ENCODE results near the gene MAPT. TPM values are rescaled to one million over a fixed set of nuclear protein-coding genes. Genes with fewer than 3 reads are reported as not detected.

Gene MAPT
- total RNA-seq, 1 experiment from 2014 or later: 0.03 TPM

- no peaks in the 10 kb centered on the region for H3K9me3 ChIP-seq (replicated peaks)
- no peaks in the 10 kb centered on the region for H3K4me1 ChIP-seq (replicated peaks)
- H3K36me3 ChIP-seq: peaks cover 51% of the 10 kb centered on the region
- no peaks in the 10 kb centered on the region for H3K27me3 ChIP-seq (replicated peaks)
- H3K4me3 ChIP-seq: no peak overlapping the region
- no peak overlapping the region for H3K27ac ChIP-seq
- no peak for DNase-seq (ENCODE audit: low read depth in 1 of 2, low spot score in 2 of 2)
Measured at GRCh38 chr17:46025060-46025459, 130.7 kb downstream of the MAPT start.

GRCh38 chr17:46025510-46026165 is 131.3 kb downstream of the MAPT start:
- no peaks in the 10 kb centered on the region for H3K27me3 ChIP-seq (replicated peaks)
- H3K9me3 ChIP-seq (replicated peaks): no peaks in the 10 kb centered on the region
- no peak overlapping the region for H3K27ac ChIP-seq
- no peaks in the 10 kb centered on the region for H3K4me1 ChIP-seq (replicated peaks)
- no peak overlapping the region for H3K4me3 ChIP-seq
- no peak for DNase-seq (ENCODE audit: low read depth in 1 of 2, low spot score in 2 of 2)
- H3K36me3 ChIP-seq: peaks cover 56% of the 10 kb centered on the region

GRCh38 chr17:46026166-46027047 is 132.1 kb downstream of the MAPT start:
- DNase-seq (ENCODE audit: low read depth in 1 of 2, low spot score in 2 of 2): no peak
- H3K9me3 ChIP-seq (replicated peaks): no peaks in the 10 kb centered on the region
- no peak overlapping the region for H3K4me3 ChIP-seq
- no peak overlapping the region for H3K27ac ChIP-seq
- H3K4me1 ChIP-seq (replicated peaks): no peaks in the 10 kb centered on the region
- peaks cover 64% of the 10 kb centered on the region for H3K36me3 ChIP-seq
- no peaks in the 10 kb centered on the region for H3K27me3 ChIP-seq (replicated peaks)

GRCh38 chr17:46027048-46027975 is 133.0 kb downstream of the MAPT start:
- no peak for DNase-seq (ENCODE audit: low read depth in 1 of 2, low spot score in 2 of 2)
- no peaks in the 10 kb centered on the region for H3K9me3 ChIP-seq (replicated peaks)
- H3K4me1 ChIP-seq (replicated peaks): no peaks in the 10 kb centered on the region
- peaks cover 73% of the 10 kb centered on the region for H3K36me3 ChIP-seq
- no peak overlapping the region for H3K4me3 ChIP-seq
- no peaks in the 10 kb centered on the region for H3K27me3 ChIP-seq (replicated peaks)
- H3K27ac ChIP-seq: no peak overlapping the region

- Histone ChIP-seq H3K27ac (no peak overlapping the region), H3K27me3 (replicated peaks) (no peaks in the 10 kb centered on the region), H3K4me1 (replicated peaks) (no peaks in the 10 kb centered on the region), H3K4me3 (no peak overlapping the region), H3K9me3 (replicated peaks) (no peaks in the 10 kb centered on the region), H3K36me3 (peaks cover 80% of the 10 kb centered on the region)
- DNase-seq (ENCODE audit: low read depth in 1 of 2, low spot score in 2 of 2): no peak
Measured at GRCh38 chr17:46027976-46028325, 133.6 kb downstream of the MAPT start.

- Histone ChIP-seq H3K27ac (no peak overlapping the region), H3K4me1 (replicated peaks) (no peaks in the 10 kb centered on the region), H3K36me3 (peaks cover 84% of the 10 kb centered on the region)
Measured at GRCh38 chr17:46028374-46028773, 134.0 kb downstream of the MAPT start.

GRCh38 chr17:46028981-46029565 is 134.7 kb downstream of the MAPT start:
- H3K27me3 ChIP-seq (replicated peaks): no peaks in the 10 kb centered on the region
- DNase-seq (ENCODE audit: low read depth in 1 of 2, low spot score in 2 of 2): no peak
- peaks cover 91% of the 10 kb centered on the region for H3K36me3 ChIP-seq
- no peak overlapping the region for H3K4me3 ChIP-seq
- no peaks in the 10 kb centered on the region for H3K9me3 ChIP-seq (replicated peaks)
- H3K4me1 ChIP-seq (replicated peaks): no peaks in the 10 kb centered on the region
- no peak overlapping the region for H3K27ac ChIP-seq

More at GRCh38 chr17:46028374-46028773, 134.0 kb downstream of the MAPT start:
- Histone ChIP-seq H3K27me3 (replicated peaks) (no peaks in the 10 kb centered on the region), H3K9me3 (replicated peaks) (no peaks in the 10 kb centered on the region), H3K4me3 (no peak overlapping the region)
- DNase-seq (ENCODE audit: low read depth in 1 of 2, low spot score in 2 of 2): no peak

GRCh38 chr17:46029627-46030026 is 135.3 kb downstream of the MAPT start:
- H3K4me3 ChIP-seq: no peak overlapping the region
- H3K4me1 ChIP-seq (replicated peaks): no peaks in the 10 kb centered on the region
- no peak for DNase-seq (ENCODE audit: low read depth in 1 of 2, low spot score in 2 of 2)
- H3K27ac ChIP-seq: no peak overlapping the region
- H3K9me3 ChIP-seq (replicated peaks): no peaks in the 10 kb centered on the region
- H3K36me3 ChIP-seq: peaks cover 96% of the 10 kb centered on the region
- no peaks in the 10 kb centered on the region for H3K27me3 ChIP-seq (replicated peaks)

GRCh38 chr17:46030752-46031151 is 136.4 kb downstream of the MAPT start:
- Histone ChIP-seq H3K9me3 (replicated peaks) (no peaks in the 10 kb centered on the region), H3K4me1 (replicated peaks) (no peaks in the 10 kb centered on the region)

GRCh38 chr17:46031440-46031839 is 137.1 kb downstream of the MAPT start:
- Histone ChIP-seq H3K27ac (no peak overlapping the region), H3K4me1 (replicated peaks) (no peaks in the 10 kb centered on the region), H3K4me3 (no peak overlapping the region), H3K9me3 (replicated peaks) (no peaks in the 10 kb centered on the region), H3K27me3 (replicated peaks) (no peaks in the 10 kb centered on the region), H3K36me3 (peaks cover 98% of the 10 kb centered on the region)
- no peak for DNase-seq (ENCODE audit: low read depth in 1 of 2, low spot score in 2 of 2)

More at GRCh38 chr17:46030752-46031151, 136.4 kb downstream of the MAPT start:
- H3K4me3 ChIP-seq: no peak overlapping the region
- H3K36me3 ChIP-seq: peaks cover 96% of the 10 kb centered on the region
- no peak overlapping the region for H3K27ac ChIP-seq
- no peaks in the 10 kb centered on the region for H3K27me3 ChIP-seq (replicated peaks)
- no peak for DNase-seq (ENCODE audit: low read depth in 1 of 2, low spot score in 2 of 2)

GRCh38 chr17:46031920-46032319 is 137.6 kb downstream of the MAPT start:
- Histone ChIP-seq H3K36me3 (peaks cover 98% of the 10 kb centered on the region), H3K27ac (no peak overlapping the region), H3K4me1 (replicated peaks) (no peaks in the 10 kb centered on the region), H3K27me3 (replicated peaks) (no peaks in the 10 kb centered on the region), H3K9me3 (replicated peaks) (no peaks in the 10 kb centered on the region), H3K4me3 (no peak overlapping the region)
- no peak for DNase-seq (ENCODE audit: low read depth in 1 of 2, low spot score in 2 of 2)

GRCh38 chr17:46032909-46033308 is 138.6 kb downstream of the MAPT start:
- DNase-seq (ENCODE audit: low read depth in 1 of 2, low spot score in 2 of 2): no peak

GRCh38 chr17:46033392-46033791 is 139.0 kb downstream of the MAPT start:
- Histone ChIP-seq H3K27ac (no peak overlapping the region), H3K9me3 (replicated peaks) (no peaks in the 10 kb centered on the region), H3K27me3 (replicated peaks) (no peaks in the 10 kb centered on the region), H3K4me1 (replicated peaks) (no peaks in the 10 kb centered on the region), H3K4me3 (no peak overlapping the region), H3K36me3 (peaks cover 99% of the 10 kb centered on the region)
- DNase-seq (ENCODE audit: low read depth in 1 of 2, low spot score in 2 of 2): no peak

More at GRCh38 chr17:46032909-46033308, 138.6 kb downstream of the MAPT start:
- no peak overlapping the region for H3K27ac ChIP-seq
- no peaks in the 10 kb centered on the region for H3K9me3 ChIP-seq (replicated peaks)
- no peaks in the 10 kb centered on the region for H3K27me3 ChIP-seq (replicated peaks)
- H3K4me3 ChIP-seq: no peak overlapping the region
- peaks cover 98% of the 10 kb centered on the region for H3K36me3 ChIP-seq
- no peaks in the 10 kb centered on the region for H3K4me1 ChIP-seq (replicated peaks)

Measured in SJSA1 (cell line).